HG03060 (cell line): ENCODE data around the gene FCER1G.
"Not testable (repeated sequence)": the region's sequence is repeated elsewhere in the genome, so short reads cannot be mapped to it uniquely, and the experiment has no call there.

Experiments
- ATAC-seq: cut with Tn5 transposase; IDR thresholded peaks from one replicate; pipeline ENCODE4 v1.9.1; 2021; ENCODE audit warnings: low read depth, moderate number of reproducible peaks; ENCODE audit not compliant: unreplicated experiment

The FCER1G gene

DNA sequence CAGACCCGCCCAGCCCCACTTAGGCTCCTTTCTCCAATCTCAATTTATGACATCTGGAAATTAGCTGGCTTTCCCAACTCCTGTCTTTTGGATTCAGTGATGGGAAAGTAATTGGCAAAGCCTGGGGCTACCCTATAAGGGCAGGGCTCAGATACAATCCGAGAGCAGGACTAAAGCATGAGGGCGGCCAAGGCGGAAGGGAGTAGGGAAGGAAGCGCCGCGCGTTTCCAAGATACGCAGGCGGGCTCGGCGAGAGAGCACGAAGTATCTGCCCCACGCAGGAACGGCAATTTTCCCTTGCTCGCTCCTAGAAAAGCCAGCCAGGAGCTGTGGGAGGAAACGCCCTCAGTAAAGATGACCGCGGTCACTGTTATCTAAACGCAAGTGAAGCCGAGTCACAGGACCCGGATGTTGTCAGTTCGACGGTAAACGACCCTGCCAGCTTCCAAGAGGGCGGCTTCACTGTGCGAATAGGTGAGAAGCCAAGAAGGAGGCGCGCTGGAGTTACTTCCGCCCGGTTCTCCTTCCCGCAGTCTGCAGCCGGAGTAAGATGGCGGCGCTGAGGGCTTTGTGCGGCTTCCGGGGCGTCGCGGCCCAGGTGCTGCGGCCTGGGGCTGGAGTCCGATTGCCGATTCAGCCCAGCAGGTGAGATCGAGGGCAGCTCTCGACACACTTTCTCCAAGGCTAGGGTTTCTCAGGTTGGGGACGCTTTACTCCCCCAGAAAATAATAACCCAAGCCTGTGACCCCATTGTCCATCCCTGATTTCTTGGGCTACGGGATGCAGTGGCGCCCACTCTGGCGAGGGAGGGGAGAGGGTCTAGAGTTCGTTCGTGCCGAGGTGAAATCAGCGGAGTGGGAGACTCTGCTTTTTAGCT, 13.0 kb upstream of the FCER1G start, which contains the start of gene NDUFS2:
Gene NDUFS2 (plus strand): TSS at position 532 of the 877 bp plus-strand sequence. CDS start 19 bp downstream, at position 551.
- peak; percentile 85 for ATAC-seq

DNA sequence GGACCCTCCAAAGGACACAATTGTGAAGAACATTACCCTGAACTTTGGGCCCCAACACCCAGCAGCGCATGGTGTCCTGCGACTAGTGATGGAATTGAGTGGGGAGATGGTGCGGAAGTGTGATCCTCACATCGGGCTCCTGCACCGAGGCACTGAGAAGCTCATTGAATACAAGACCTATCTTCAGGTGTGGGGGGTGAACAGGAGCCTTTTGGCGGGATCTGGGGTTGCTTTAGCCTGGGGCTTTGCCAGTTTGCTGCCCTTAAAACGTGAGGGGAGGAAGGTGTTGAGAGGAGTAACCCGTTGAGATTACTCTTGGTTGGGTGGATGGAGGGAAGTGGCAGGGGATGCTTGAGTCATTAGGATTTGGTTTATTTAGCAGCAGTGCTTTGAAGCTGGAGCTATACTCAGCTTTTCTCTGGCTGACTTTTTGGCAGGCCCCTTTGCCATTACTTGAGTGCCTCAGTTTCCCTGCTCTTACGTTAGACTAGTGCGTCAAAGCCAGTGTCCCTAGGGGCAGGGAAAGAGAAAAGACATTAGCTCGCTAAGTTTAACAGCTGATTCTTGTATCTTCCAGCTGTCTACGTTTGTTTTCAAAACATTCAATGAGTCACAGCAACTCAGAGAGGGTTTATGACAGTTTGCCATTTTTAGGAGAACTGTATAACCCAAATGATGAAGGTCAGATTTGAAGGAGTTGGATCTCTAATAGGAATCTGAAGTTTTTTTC, 8.5 kb upstream of the FCER1G start:
- no peak for ATAC-seq

DNA sequence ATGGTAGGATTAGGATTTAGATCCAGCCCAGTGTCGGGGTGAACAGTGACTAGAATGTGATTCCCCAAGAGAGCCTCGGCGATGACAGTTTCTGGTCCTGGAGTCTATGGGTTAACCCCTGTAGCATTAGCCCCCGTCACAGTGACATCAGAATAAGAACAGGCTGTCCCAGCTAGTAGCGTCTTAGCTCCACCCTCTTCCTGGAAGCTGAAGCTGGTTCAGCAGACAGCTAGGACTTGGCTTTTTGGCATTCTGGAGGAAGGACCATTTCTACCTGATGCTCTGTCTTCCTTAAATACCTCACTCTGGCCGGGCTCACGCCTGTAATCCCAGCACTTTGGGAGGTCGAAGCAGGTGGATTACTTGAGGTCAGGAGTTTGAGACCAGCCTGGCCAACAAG, 7.9 kb upstream of the FCER1G start:
- ATAC-seq: no peak

DNA sequence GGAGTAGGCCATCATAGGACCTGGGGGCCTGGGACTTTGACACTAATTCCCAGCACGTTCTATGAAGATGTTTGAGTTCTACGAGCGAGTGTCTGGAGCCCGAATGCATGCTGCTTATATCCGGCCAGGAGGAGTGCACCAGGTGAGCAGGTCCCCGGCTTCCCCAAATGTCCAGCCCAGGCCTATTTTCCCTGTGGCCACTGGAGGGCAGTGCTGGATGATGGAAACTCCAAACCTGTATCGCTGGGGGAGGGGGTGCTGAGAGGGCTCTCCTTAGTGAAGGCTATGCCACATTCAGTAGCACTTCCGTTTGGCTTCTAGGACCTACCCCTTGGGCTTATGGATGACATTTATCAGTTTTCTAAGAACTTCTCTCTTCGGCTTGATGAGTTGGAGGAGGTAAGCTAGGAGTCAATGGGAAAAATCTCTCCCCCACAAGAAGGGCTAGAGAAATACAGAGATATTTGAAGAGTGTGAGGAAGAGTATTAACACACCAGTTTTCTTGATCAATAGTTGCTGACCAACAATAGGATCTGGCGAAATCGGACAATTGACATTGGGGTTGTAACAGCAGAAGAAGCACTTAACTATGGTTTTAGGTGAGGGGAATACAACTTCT, 5.2 kb upstream of the FCER1G start:
- ATAC-seq: no peak

DNA sequence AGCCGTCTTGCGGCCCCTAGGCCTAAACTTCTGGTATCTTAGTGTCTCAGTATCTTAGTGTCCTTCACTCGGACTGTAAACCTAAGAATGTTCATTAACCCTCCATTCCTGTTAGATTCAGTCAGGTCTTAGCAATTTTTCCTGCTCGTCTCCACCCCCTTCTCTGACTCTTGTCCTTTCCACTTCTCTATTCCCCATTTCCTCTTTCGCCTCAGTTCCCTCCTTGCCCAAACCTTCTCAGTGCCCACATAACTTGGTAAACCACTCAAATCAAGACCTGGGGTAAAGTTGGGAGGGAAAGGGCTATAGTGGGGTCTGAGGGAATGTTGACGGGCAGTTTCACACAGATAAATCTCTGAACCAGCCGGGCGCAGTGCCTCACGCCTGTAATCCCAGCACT, 726 bp upstream of the FCER1G start:
- no peak for ATAC-seq

DNA sequence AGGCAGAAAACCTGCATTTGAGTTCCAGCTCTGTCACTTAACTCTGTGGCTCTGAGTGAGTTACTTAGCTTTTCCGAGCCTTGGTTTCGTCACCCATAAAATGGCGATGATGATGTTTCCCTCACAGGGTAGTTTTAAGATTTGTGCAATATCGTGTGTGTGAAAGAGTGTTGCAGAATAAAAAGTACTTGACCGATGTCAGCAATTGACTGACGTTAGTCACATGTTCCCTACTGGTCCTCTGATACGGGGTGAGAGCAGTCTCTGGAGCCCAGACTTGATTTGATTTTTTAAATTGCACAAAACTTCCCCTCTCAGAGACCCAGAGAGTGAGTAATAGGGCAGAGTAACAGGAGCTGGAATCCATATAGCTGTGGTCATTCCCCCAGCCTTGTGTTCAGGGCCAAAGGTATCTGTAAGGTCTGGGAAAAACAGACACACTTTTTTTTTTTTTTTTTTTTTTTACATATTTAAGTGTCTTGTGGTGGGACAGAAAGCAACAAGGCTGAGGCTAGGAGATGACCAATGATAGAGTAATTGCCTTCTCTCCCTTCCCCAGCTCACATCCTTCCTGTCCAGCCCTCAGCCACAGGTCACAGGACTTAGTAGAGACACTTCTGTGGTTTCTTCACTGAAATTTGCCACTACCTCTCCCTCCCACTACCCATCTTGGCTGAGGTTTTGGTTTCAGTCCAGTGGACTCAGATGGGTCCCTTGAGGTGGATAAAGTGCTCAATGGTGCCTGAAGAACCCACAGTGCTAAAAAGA, 2.0 kb downstream of the FCER1G start:
- peak; percentile 75 for ATAC-seq

DNA sequence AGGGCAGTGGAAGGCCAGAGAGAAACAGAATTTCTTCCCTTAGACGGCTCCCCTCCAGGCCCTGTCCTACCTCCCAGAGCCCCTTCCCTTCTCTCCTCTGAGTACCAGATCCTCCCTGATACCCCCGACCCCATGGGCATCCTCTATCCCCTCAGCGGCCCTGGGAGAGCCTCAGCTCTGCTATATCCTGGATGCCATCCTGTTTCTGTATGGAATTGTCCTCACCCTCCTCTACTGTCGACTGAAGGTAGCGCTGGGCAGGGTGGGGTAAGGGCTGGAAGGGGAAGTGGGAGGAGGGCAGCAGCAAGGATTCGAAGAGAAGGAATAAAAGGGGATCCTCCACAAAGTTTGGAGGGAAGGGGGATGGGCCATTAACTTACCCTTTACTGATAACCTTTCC, 2.7 kb downstream of the FCER1G start:
- no peak for ATAC-seq

DNA sequence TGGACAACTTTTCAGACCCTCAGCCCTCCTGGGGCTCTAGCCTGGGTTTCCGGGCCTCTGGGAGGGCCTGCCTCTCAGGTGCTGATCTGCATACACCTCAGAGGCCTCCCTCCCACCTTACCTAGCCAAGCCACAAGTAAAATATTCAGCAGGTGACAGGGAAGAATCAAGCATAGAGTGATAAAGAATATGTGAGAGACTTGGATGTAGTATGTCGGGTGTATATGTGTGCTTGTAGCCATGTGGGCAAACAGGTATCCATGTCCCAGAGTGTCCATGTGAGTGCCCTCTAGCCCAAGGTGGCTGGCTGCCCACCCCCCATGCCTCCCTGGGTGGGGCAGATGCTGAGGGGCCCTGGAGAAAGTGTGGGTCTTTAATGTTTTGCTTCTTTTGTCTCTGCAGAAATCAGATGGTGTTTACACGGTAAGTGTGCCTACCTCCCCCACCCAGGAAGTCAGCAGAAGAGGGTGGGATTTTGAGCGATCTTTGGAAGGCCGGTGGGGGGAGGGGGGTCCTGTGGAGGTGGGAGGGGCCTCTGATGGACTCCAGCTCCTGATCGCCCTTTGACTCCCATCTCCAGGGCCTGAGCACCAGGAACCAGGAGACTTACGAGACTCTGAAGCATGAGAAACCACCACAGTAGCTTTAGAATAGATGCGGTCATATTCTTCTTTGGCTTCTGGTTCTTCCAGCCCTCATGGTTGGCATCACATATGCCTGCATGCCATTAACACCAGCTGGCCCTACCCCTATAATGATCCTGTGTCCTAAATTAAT, 3.4 kb downstream of the FCER1G start:
- ATAC-seq: no peak

DNA sequence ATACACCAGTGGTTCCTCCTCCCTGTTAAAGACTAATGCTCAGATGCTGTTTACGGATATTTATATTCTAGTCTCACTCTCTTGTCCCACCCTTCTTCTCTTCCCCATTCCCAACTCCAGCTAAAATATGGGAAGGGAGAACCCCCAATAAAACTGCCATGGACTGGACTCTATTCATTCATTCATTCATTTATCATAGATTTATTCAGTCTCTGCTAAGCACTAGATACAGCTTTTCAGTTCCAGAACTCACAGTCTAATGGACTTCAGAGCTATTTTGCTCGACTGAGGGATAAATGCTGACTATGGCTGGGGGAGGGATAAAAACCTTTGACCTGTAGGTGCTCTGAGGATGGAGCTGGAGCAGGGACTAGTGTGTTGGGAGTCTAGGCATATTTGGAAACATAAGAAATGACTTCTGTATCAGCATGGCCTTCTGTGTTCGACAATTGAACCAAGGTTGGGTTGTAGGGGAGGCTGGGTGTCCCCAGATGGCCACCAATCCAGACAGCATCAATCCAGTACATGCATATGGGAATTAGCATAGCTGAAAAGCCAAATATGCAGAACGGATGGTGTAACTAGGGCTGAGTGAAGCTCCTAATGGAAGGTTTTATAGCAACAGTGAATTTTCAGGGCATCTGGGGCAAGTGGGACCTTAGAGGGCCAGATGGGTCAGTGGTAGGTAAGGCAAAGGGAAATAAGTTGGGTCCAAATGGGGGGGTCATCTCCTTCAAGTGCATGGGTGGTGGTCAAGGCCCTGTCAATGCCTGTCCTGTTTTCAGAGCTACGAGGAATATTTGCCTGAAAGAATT, 4.2 kb downstream of the FCER1G start:
- no peak for ATAC-seq

DNA sequence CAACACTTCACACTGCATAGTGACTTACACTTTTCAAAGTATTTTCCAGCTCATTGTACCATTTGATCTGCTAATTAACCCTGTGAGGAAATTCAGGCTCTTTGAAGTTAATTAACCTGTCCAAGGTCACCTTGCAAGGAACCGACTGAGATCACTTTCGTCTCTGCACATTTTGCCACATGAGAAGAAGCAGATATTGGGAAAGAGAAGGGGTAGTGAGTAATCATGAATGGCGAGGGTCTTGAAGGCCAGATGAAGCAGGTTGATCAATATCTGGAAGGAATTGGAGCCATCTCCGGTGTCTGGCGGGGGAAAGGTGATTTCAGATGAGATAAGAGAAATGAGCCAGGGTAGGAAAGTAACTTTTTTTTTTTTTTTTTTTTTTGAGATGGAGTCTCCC, 4.9 kb downstream of the FCER1G start:
- no peak for ATAC-seq

DNA sequence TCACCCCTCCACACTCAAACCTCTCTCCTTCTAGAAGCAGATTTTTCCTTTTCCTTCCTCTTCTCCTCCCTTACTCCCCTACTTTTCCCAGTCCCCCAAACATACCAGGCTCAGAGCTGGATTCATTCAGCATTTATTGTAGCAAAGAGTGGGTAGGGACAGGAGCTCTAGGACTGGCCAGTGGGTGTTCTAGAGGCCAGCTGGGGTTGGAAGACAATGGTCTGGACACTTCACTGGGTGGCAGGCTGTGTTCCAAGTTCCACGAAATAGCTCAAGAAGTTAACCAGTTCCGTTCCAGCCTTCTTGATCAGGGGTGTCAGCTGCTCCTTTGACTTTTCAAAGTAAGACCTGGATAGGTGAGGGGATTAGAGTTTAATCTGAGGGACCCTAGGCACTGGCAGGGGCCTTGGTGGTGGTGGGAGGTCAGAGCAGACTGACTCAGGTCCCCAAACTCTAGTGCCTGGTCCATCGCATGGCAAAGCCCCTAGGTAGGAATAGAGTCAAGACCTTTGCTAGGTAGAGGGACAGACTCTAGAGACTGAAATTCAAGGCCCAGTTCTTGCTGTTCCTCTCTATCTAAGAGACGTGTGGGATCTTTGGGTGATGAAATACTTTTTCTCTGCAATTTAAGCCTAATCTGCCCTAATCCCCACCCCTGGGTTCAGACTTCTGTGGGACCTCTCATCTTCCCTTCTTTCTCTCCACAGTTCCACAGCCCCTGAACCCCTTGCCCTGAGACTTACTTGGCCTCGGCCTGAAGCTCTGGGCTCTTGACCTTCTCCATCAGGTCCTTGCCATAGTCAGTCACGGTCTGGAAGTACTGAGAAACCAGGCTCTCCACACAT, 7.3 kb downstream of the FCER1G start:
- ATAC-seq: no peak

DNA sequence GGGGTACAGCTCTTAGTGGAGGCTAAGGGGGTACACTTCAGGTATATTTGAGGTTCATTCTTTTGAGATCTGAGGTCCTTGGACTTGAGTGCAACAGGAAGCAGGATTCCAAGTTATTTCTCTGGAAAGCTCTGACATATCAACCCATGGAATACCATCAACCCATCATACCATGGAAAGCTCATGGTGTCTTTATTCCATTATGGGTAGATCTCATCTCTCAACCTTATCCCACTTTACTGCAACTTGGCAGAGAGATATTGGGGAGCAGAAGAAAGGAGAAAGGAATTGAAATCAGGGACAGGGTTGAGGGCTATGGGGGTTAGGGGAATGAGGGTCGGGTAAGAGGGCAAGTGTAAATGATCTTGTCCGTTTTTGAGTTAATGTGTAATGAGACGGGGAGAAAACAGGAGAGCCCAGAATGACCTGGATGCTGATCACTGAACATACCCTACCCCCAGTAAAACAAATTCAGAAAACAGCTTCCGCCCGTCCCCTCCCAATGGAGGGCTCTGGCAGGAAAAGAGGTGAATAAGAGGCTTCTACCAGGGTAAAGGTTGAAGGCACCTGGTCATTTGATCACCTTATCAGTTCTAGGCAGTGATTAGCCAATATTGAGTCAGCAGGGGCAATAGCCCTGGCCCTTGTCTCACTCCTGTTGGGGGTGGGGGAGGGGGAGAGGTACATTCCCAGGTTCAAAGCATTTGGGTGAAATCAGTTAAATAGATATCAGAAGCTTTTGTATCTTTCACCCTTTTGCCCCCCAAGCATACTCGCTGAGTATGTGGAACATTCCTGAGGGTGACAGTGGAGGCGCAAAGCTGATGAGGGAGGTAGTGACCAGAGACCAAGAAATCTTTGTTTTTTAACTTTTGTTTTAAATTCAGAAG, 9.0 kb downstream of the FCER1G start:
- no peak for ATAC-seq

DNA sequence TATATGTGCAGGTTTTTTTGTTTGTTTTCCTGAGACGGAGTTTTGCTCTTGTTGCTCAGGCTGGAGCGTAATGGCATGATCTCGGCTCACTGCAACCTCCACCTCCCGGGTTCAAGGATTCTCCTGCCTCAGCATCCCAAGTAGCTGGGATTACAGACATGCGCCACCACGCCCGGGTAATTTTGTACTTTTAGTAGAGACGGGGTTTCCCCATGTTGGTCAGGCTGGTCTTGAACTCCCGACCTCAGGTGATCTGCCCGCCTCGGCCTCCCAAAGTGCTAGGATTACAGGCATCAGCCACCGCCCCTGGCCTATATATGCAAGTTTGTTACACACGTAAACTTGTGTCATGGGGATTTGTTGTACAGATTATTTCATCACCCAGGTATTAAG, 9.6 kb downstream of the FCER1G start:
- ATAC-seq: not testable (repeated sequence)

DNA sequence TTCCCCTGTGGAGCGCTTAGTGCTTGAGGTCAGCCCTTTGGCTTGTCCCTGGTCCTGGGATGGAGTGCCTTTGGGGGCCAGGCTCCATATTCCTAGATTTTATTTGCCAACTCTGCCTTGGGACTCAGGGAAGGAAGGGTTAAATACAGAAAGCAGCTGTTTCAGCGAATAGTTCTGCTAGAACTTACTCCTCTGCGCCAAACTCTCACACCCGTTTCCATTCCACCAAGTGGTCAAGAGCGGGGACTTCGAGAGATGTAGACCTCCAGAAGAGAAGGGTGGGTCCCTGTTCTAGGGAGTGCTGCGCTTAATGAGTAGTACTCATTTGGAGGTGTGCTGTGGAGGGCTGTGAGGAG, 10.1 kb downstream of the FCER1G start:
- no peak for ATAC-seq

DNA sequence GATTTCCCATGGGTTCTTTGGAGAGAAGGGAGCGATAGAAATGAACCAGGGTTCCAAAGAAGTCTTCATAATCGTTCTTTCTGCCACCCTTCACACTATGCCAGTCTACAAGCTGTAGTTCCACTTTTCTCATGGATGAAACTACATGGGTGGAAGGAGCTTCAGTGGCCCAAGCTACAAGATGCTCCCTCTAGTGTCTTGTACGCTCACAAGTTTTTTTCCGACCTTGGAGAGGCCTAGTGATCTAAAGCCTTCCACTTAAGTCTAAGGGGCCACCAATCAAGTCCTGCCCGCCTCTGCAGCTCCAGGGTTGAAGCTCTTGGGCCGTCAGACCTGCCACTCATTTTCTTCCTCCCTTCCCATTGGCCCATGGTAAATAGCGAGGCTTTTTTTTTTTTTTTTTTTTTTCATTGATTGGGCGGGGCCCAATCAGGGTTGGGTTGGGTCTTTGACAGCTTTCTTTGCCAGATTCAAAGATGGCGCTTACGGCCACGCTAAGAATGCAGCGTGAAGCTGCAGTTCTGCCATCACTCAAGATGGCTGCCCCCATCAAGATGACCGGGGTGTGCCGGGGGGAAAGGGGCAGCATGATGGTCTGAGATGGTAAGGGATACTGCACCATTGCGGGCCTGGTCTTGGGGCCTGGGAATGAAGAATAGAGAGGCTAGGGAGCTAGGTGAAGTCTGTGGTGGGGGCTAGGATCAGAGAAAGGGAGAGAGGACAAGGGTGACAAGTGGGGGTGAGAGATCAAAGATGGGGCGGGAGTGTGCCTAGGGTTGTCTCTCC, 10.6 kb downstream of the FCER1G start, which contains the start of gene TOMM40L:
Gene TOMM40L (plus strand): TSS at position 527 of the 786 bp plus-strand sequence. CDS start 430 bp downstream, outside the sequence.
- peak; percentile 89 for ATAC-seq

DNA sequence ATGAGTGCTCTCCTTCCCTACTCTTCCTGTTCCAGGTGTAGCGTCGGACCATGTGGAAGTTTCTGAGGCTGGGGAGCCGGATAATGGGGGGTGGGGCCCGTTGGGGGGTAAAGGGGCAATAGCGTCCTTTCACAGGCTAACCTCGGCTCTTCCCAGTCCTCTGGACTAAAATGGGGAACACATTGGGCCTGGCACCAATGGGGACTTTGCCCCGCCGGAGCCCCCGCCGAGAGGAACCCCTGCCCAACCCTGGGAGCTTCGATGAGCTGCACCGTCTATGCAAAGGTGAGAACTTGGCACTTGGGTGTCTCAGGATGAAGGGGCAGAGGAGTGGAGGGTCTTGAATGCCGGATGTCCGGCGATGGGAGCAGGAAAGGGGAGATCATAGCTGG, 11.2 kb downstream of the FCER1G start:
- no peak for ATAC-seq
